ENCODE results near the gene SYCN.

The SYCN gene

DNA sequence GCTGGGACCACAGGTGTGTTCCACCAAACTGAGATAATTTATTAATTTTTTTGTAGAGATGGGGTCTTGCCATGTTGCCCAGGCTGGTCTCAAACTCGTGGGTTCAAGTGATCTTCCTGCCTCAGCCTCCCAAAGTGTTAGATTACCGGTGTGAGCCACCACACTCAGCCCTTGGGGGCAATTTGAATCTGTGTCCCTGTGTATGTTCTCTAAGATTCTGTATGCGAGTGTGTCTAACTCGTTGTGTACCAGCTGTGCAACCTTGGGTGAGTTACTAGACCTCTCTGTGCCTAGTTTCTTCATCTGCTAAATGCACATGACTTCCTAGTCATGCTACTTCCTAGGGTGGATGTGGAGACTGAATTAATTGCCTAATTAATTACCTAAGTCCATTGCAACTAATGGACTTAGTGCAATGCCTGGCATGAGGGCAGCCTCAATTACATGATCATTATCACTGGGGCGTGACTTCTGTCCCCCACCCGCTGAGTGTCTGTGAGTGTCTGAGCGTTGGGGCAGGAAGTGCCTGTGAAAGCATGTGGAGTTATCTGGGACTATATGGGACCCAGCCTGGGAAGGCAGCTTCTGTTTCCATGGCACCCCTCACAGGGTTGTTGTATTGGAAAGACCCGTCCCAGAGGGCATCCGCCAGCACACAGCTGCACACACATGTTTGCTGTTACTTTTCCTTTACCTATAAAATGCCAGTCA, 9.1 kb downstream of the SYCN start:
- DNase-seq (ENCODE audit: low spot score), result no peak

DNA sequence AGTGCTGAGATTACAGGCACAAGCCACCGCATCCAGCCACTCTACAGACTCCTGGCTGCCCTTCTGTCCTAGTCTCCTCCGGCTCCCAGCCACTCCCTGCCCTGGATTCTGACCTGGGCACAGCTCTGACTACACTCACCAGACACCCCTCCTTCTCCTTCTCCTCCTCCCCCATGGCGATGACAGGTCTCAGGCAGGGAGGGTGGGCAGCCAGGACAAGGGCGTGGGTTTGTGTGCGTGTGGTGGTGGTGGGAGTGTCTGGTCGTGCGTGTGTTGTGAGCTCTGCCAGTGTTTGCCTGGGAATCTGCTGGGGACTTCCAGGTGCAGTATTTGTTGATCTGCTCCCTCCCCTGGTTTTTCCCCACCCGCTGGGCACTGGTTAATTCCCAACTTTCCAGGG, 10.3 kb downstream of the SYCN start:
- no peak for DNase-seq (ENCODE audit: low spot score)

DNA sequence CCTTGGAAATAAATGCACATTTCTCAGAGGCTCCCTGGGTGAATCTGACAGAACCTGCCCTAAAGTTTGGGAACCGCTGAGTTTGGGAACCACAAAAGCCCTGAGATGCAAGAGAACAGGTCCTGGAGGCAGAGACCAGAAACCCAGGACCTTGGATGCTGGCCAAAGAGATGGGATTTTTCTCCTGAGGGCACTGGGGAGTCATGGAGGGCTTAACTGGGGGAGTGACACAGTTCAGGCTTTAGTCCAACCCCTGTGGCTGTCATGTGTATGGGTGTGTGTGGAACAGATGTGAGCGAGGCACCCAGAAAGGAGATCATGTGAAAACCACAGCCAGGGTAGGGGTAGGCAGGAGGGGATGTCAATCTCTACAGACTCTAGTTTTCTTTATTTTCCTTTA, 11.2 kb downstream of the SYCN start:
- no peak for DNase-seq (ENCODE audit: low spot score)

DNA sequence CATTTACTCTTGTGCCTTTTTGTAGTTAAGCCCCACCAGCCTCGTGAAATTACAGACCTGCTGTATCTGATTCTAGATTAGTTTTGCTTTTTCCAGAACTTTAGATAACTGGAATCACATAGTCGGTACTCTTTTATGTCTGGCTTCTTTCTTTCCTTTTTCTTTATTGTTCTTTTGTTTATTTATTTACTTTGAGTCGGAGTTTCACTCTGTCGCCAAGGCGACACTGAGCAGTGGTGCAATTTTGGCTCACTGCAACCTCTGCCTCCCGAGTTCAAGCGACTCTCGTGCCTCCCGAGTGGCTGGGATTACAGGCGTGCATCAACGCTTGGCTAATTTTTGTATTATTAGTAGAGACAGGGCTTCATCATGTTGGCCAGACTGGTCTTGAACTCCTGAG, 13.3 kb downstream of the SYCN start:
- no peak for DNase-seq (ENCODE audit: low spot score)

DNA sequence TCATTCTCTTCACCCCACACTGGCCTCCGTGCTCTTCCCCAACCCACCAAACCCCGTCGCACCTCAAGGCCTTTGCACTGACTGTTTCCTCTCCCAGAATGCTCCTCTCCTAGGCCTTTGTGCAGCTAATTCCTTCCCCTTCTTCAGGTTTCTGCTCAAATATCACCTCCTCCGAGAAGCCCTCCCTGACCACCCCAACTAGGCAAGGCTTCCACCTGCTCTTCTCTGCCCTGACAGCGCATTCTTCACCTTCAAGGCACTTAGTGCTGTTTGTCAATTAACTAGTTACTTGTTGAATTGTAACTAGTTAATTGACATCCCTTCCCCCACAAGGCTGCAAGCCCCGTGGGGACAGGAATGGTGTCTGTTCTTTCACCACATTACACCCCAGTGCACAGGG, 15.1 kb downstream of the SYCN start:
- no peak for DNase-seq (ENCODE audit: low spot score)

DNA sequence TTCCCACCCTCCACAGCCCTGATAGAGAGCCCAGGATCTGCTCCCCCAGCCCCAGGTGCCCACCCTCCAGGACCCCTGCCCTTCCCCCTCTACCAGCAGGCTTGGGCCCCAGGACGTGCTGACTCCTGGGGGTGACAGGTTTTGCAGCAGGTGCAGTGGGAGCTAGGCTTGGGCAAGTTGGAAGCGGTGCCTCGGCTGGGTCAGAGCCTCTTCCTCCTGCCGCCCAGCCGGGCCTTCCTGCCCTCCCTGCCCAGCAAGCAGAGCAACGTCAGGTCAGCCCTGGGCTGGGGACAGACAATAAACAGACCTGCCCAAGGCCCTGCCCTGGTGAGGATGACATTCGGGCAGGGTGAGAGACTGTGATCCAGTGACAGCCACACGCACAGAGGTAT, 16.5 kb downstream of the SYCN start:
- DNase-seq (ENCODE audit: low spot score), result no peak

DNA sequence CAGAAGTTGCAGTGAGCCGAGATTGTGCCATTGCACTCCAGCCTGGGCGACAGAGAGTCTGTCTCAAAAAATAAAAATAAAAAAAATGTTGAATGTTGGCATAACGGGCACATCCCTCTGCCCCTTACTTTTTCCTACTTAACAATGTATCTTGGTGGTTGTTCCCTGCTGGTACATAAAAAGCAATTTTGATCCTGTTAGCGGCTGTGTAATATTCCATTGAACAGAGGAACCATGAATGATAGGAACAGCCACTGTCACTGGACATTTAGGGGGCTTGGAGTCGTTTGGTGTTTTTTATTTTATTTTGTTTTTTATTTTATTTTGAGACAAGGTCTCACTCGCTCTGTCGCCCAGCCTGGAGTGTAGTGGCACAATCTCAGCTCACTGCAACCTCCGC, 17.7 kb downstream of the SYCN start:
- DNase-seq (ENCODE audit: low spot score), result no peak

DNA sequence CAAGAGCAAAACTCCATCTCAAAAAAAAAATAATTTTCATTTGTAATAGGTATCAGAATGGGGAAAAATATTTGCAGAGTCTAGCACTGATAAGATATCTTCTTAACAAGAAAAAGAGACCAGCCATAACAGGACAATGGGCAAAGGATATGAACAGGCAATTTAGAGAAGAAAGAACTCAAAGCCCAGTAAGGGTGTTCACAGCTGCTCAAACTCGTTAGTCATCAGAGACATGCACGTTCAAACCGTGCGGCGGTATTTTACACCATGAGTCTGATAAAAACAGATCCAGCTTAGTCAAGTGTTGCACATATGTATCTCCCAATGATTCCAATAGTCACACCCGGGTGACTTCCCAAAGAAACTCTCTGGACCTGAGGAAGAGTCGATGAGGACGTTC, 21.0 kb downstream of the SYCN start:
- DNase-seq (ENCODE audit: low spot score), result no peak

DNA sequence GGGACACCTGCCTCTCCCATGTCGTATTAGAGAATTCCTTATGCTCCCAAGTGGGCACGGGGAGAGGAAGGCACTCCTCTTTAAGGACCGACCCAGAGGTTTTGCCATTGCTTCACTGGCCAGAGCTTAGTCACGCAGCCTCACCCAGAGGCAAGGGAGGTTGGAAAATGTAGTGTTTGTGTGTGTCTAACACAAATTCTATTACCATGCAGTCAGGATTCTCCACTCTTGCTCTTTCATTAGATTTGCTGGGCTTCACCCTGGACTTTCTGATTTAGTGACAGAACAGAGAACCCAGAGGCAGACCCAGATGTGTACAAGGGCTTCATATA, 21.9 kb downstream of the SYCN start:
- DNase-seq (ENCODE audit: low spot score), result no peak

DNA sequence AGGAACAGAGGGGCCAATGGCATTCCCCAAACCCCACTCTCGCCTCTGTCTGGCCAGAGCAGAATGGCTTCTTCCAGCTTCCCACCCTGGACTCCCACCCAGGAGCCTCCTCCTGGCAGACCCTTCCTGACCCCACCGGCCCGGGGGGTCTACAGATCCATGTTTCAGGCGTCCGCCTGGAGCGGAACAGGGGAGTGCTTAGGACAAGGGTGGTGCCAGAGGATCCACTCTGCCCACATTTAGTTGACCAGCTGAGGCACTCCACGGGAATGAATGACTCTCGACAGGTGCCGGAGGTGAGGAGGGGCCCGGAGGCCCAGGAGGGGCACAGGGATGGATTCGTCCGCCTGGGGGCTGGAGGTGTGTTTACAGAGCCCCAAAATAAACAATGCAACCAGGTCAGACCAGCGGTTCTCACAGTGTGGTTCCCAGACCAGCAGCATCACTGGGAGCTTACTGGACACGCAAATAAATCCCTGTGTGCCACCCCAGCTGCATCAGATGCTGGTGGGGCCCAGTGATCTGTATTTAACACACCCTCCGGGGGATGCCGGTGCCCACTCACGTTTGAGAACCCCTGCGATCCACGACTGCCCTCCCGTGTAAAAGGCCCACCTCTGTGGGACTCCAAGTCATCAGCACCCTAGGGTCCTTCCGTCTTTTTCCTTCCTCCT, 22.4 kb downstream of the SYCN start:
- no peak for DNase-seq (ENCODE audit: low spot score)

DNA sequence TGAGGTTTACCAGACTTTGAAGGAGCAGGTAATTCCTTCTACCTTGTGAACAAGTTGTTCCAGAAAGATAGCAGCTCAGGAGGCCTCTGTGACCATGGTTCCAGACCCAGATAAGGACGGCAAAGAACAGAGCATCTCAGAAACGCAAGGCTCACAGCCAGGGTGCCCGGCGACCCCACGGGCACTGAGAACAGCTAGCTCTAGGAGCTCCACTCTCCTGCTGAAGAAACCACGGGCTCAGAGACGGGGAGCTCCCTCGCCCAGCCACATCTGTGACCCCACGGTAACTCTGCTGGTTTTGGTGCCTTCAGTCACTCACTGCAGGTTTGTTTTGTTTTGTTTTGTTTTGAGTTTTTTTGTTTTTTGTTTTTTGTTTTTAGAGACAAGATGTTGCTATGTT, 23.3 kb downstream of the SYCN start:
- no peak for DNase-seq (ENCODE audit: low spot score)

DNA sequence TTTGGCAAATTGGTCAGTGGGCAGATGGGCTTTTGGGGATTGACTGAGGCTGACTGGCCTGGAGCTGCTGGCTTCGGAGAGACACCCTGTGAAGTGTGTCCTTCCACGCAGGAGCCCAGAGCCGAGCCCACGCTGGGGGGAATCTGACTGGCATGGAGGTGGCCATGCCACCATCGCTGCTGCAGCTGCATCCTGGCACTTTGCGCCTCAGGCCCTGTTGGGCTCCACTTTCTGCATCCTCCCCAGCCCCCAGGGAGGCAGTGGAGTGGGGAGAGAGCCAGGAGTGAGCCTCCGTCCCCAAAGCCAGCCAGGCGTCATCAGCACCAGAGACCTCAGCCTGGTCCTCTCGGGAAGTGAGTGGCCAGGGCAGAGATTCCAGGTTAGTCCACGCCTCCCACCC, 24.3 kb downstream of the SYCN start:
- DNase-seq (ENCODE audit: low spot score), result no peak

DNA sequence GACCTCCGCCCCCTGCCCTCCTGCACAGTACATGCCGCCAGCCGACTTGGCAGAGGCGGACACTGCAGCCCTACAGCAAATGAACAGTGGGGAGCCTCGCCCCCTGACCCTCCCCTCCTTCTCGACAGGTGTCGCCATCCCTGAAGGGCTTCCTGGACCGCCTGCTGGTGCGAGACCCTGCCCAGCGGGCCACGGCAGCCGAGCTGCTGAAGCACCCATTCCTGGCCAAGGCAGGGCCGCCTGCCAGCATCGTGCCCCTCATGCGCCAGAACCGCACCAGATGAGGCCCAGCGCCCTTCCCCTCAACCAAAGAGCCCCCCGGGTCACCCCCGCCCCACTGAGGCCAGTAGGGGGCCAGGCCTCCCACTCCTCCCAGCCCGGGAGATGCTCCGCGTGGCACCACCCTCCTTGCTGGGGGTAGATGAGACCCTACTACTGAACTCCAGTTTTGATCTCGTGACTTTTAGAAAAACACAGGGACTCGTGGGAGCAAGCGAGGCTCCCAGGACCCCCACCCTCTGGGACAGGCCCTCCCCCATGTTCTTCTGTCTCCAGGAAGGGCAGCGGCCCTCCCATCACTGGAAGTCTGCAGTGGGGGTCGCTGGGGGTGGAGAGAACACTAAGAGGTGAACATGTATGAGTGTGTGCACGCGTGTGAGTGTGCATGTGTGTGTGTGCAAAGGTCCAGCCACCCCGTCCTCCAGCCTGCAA, 25.6 kb downstream of the SYCN start:
- no peak for DNase-seq (ENCODE audit: low spot score)

DNA sequence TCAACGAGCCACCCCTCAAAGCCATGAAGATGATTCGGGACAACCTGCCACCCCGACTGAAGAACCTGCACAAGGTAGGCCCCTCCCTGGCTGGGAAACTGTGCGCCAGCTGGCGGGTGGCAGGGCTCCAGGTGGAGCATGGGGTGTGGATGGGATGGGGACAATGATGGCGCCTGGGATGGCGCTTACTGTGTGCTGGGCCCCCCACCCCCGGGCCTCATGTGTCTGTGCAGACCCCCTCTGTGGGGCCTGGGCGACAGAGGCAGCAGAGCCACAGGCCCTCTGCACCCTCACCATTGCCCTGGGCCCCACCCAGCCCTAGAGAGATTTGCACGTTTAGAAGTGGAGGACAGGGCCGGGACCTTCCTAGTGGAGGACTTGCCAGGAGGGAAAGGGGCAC, 26.3 kb downstream of the SYCN start:
- DNase-seq (ENCODE audit: low spot score), result no peak

DNA sequence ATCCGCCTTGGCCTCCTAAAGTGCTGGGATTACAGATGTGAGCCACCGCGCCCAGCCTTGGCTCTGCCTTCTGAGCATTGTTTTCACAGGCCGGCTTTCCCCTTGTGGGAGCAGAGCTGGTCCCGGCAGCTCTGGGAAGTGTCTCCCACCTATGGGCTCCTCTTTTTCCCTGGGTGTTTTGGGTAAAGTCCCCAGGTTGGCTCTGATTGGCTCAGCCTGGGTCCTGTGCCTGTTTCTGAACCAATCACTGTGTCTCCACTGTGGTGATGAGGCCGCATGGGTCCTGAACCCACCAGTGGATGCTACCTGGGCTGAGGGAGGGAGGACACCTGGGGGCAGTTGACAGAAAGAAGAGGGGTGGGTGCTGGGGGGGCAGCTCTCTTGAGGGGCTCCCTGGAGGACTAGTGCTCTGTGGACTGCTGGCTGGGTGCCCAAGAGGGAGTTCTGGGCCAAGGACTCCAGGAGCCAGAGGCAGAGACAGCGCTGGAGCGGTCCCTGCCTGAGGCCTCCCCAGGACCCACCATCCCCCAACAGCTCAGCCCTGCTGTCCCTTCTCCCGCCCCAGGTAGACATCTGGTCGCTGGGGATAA, 26.9 kb downstream of the SYCN start:
- no peak for DNase-seq (ENCODE audit: low spot score)

DNA sequence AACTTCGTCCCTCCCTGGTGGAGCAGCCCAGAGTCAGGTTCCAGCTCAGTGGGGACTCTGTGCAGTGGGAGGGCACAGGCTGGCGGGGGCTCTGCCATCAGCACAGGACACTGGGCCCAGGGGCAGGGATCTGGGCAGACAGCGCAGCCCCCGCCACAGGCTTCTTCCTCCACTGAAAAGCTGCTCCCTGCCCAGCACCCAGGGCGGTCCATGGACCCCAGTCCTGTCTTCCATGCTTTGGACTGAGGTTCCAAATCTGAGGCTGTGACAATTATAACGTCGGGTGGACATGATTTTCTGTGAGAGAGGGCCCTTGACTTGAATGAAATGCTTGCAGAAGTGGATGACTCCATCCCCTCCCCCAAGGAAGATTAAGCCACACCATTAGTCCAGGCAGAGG, 28.5 kb downstream of the SYCN start:
- no peak for DNase-seq (ENCODE audit: low spot score)

DNA sequence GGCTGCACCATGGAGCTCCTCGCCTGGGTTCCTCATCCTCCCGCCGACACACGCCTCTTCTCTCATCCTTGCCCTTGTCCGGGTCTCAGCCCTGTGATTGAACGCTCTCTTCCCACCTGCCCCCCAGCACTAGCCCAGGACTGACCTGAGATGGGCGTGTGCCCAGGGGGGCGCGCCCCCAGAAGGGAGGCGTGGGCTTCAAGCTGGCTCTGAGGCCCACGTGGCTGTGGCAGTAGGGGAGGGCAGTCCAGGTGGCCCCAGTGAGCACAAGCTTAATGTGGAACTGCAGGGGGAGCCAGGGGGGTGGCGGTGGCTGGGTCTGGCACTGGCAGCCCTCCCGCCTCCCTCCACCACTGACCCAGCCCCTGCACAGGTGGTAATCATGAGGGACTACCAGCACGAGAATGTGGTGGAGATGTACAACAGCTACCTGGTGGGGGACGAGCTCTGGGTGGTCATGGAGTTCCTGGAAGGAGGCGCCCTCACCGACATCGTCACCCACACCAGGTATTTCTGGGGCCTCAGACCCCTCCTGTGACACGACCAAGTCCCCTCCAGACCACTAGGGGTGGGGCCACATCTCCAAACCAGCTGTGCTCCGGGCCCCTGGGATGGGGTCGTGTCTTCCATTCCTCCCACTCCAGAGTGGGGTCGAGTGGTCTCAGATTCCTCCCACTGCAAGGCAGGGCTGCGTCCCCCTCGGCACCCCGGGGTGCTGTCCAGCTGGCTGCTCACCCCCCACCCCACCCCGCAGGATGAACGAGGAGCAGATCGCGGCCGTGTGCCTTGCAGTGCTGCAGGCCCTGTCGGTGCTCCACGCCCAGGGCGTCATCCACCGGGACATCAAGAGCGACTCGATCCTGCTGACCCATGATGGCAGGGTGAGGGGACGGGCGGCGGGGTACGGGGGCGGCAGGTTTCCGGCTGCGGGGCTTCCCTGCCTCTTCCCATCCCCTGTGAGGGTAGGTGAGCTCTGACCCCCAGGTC, 29.2 kb downstream of the SYCN start:
- DNase-seq (ENCODE audit: low spot score), result no peak

DNA sequence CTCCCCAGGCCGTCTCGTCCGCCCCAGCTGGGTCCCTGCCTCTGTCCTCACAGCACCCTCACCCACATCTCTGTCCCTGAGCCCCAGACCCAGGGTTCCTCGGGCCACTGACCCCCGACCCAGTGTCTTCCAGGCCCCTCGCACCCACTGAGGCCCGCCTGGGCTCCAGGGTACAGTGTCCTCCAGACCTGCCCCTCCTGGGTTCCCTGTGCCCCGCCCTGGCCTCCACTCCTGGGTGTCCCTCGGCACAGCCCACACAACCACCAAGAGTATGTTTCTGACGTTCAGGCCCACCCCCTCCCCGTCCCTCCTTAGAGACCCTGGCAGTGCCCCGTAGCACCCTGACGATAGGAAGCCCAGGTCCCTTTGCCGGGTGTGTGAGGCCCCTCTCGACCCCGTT, 29.9 kb downstream of the SYCN start:
- DNase-seq (ENCODE audit: low spot score), result no peak

DNA sequence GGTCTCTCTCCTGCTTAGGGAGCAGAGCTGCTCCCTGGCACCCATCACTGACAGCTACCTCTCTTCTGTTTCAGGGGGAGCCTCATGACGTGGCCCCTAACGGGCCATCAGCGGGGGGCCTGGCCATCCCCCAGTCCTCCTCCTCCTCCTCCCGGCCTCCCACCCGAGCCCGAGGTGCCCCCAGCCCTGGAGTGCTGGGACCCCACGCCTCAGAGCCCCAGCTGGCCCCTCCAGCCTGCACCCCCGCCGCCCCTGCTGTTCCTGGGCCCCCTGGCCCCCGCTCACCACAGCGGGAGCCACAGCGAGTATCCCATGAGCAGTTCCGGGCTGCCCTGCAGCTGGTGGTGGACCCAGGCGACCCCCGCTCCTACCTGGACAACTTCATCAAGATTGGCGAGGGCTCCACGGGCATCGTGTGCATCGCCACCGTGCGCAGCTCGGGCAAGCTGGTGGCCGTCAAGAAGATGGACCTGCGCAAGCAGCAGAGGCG, 30.5 kb downstream of the SYCN start:
- DNase-seq (ENCODE audit: low spot score), result no peak

DNA sequence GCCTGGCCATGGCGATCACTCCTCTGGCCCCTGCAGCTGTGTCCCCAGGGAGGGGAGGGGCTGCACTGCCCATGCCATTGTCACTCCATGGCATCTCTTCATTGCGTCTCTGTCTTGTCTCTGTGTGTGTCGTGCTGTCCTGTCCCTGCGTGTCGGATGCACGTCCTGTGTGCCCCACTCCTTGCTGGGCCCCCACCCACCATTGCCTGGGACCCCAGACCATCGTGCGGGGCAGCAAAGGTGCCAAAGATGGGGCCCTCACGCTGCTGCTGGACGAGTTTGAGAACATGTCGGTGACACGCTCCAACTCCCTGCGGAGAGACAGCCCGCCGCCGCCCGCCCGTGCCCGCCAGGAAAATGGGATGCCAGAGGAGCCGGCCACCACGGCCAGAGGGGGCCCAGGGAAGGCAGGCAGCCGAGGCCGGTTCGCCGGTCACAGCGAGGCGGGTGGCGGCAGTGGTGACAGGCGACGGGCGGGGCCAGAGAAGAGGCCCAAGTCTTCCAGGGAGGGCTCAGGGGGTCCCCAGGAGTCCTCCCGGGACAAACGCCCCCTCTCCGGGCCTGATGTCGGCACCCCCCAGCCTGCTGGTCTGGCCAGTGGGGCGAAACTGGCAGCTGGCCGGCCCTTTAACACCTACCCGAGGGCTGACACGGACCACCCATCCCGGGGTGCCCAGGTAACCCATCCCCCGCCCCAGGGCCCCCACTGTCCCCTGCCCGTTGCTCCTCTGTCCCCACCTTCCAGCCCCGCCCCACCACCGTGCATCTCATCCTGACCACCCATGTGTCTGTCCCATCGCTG, 31.2 kb downstream of the SYCN start:
- DNase-seq (ENCODE audit: low spot score), result no peak
